ENCODE measurements around the gene HEY2.
"Not testable (repeated sequence)": the region's sequence is repeated elsewhere in the genome, so short reads cannot be mapped to it uniquely, and the experiment has no call there.

HEY2 gene

GRCh38 chr6:125797120-125797885 is 47.9 kb downstream of the HEY2 start:
- DNase-seq: no peak

DNA sequence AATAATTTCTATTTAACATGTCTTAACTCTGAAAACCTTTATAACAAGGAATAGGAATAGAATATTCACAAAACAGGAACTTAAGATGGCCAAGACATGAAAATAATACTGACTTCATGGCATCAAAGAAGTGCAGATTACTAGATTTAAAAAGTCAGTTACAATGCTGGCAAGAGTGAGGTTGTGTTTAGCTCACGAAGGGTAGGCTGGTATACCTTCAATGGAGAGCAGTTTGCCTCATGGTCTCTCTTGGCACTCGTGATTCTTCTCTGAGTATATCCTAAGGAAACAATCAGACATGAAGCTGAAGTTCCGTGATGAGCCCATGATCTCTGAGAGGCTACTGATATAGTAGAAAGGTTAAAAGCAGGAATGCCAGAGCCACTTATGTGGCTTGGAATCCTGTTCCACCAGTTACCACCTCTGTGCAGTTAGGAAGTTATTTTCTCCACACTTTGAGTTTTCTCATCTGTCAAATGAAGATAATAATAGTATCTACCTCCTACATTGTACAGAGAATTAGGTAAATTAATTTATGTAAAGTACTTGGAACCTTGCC is 48.5 kb downstream of the HEY2 start:
- no peak for DNase-seq

- DNase-seq: no peak
These were observed 49.5 kb downstream of the HEY2 start for GRCh38 chr6:125798734-125799508.

DNA sequence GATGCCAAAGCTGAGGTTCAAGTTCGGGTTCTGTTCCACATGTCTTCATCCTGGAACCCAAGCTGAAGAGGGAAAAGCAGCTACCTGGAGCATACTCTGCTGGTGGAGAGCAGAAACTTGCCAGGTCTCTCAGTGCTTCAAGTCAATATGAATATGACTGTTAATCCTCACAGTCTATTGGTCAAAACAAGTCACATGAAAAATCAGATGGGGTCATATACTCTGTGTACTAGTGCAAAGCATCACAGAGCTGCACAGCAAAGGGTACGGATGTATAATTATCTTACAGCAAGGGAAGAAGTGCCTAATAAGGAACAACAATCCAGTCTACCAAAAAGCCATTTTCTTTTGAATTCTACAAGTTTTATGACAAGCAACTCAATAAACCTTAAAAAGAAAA is 53.0 kb downstream of the HEY2 start:
- DNase-seq: no peak

DNA sequence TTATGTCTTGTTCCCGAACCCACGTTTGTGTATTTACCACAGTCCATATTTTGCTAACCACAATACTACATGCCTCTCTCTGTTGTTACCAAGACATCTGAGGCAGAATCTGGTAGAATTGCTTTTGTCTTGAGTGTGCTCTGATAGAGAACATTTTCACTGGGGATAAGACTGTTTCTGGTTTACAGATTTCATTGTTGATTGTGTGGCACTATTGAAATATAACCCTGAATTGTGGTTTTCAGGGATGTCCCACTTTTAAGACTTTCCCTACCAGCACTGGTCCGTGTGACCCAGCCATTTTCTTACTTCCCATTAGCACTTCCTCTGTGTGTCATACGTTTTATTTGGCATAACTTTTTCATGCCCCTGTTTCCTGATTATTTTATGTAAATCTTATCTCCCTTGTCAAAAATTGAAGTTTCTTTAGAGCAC is 53.5 kb downstream of the HEY2 start:
- no peak for DNase-seq

GRCh38 chr6:125804264-125804663 is 54.8 kb downstream of the HEY2 start:
- DNase-seq: no peak

GRCh38 chr6:125804866-125805425 is 55.5 kb downstream of the HEY2 start:
- DNase-seq: not testable (repeated sequence)

GRCh38 chr6:125806813-125807212 is 57.4 kb downstream of the HEY2 start:
- DNase-seq: no peak

GRCh38 chr6:125807293-125807692 is 57.9 kb downstream of the HEY2 start:
- no peak for DNase-seq

GRCh38 chr6:125808060-125808459 is 58.6 kb downstream of the HEY2 start:
- DNase-seq: no peak

DNA sequence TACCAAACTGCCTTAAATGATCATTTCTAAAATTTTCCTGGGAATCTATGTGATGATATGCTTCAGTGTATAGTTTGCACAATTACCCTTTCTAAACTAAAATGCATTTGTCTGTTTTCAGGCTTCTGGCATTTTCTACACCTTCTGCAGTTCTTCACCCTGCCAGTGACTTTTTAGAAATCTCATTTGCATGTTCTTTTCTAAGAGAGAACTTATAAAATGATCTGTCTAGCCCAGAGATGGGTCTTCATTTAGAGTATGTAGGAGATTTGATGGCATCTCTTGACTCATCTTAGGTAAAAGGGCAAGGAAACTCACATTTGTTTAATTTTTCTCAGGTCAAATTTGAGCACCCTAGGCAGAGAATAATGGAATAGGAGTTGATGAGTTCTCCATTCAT is 59.2 kb downstream of the HEY2 start:
- DNase-seq: no peak

- no peak for DNase-seq
These were observed 60.2 kb downstream of the HEY2 start for GRCh38 chr6:125809570-125810170.

- no peak for DNase-seq
These were observed 61.0 kb downstream of the HEY2 start for GRCh38 chr6:125810445-125810844.

All from left hindlimb (tissue), 1 donor.